HG03442 (cell line): ENCODE data around the gene GABPA.
A peak's percentile ranks its signal among the peaks of the same experiment; 100 is the strongest.
"Not testable (repeated sequence)": the region's sequence is repeated elsewhere in the genome, so short reads cannot be mapped to it uniquely, and the experiment has no call there.

Experiments used
- ATAC-seq: cut with Tn5 transposase; IDR thresholded peaks from one replicate; pipeline ENCODE4 v1.9.1; 2021; ENCODE audit warnings: mild to moderate bottlenecking, moderate library complexity; ENCODE audit not compliant: unreplicated experiment

The GABPA gene

GRCh38 chr21:25734904-25735645 lies at the start of gene GABPA, which contains the start of gene ATP5PF:
GABPA (plus strand) TSS chr21:25734972; CDS start chr21:25741599, 6,627 bp downstream.
ATP5PF (minus strand) TSS chr21:25734904; CDS start chr21:25729794, 5,110 bp downstream.
- ATAC-seq: peak; percentile 88

GRCh38 chr21:25687787-25688186 lies 47.0 kb upstream of the GABPA start:
- ATAC-seq: no peak

GRCh38 chr21:25688275-25689155 lies 46.3 kb upstream of the GABPA start:
- ATAC-seq: no peak

GRCh38 chr21:25689226-25689625 lies 45.5 kb upstream of the GABPA start:
- no peak for ATAC-seq

GRCh38 chr21:25691976-25692375 lies 42.8 kb upstream of the GABPA start:
- no peak for ATAC-seq

- ATAC-seq: not testable (repeated sequence)
These were observed 39.3 kb upstream of the GABPA start for GRCh38 chr21:25695461-25695860.

GRCh38 chr21:25700741-25701140 lies 34.0 kb upstream of the GABPA start:
- no peak for ATAC-seq

- no peak for ATAC-seq
These were observed 33.2 kb upstream of the GABPA start for GRCh38 chr21:25701529-25701928.

- no peak for ATAC-seq
These were observed 26.2 kb upstream of the GABPA start for GRCh38 chr21:25708467-25709065.

- ATAC-seq: no peak
These were observed 25.0 kb upstream of the GABPA start for GRCh38 chr21:25709684-25710265.

GRCh38 chr21:25710550-25710949 lies 24.2 kb upstream of the GABPA start:
- ATAC-seq: no peak

GRCh38 chr21:25714066-25714465 lies 20.7 kb upstream of the GABPA start:
- not testable (repeated sequence) for ATAC-seq

GRCh38 chr21:25717491-25718147 lies 17.2 kb upstream of the GABPA start:
- ATAC-seq: no peak

- ATAC-seq: no peak
These were observed 12.8 kb upstream of the GABPA start for GRCh38 chr21:25721987-25722386.

- ATAC-seq: no peak
These were observed 12.1 kb upstream of the GABPA start for GRCh38 chr21:25722631-25723030.

- ATAC-seq: no peak
These were observed 2.5 kb upstream of the GABPA start for GRCh38 chr21:25732091-25732760.

- ATAC-seq: peak; percentile 10
These were observed 716 bp upstream of the GABPA start for GRCh38 chr21:25733859-25734653.

GRCh38 chr21:25734654-25734903 lies 193 bp upstream of the GABPA start:
- ATAC-seq: no peak
